ENCODE measurements around the gene TAAR1.
"Not testable (repeated sequence)": the region's sequence is repeated elsewhere in the genome, so short reads cannot be mapped to it uniquely, and the experiment has no call there.

TAAR1 gene

GRCh38 chr6:132648356-132648755 is 10.6 kb downstream of the TAAR1 start:
- no peak for TF ChIP-seq CTCF (IDR thresholded peaks at IDR 0.05; ENCODE audit: control insufficient read depth, insufficient read depth, low read depth, low read length, missing control alignments)
- peak; percentile 56 for DNase-seq (ENCODE audit: low read depth)
- no peak overlapping the region for H3K4me3 ChIP-seq (ENCODE audit: control insufficient read depth, low read depth, low read length)

GRCh38 chr6:132643547-132643946 is 15.4 kb downstream of the TAAR1 start:
- no peak for DNase-seq (ENCODE audit: low read depth)
- no peak for TF ChIP-seq CTCF (IDR thresholded peaks at IDR 0.05; ENCODE audit: control insufficient read depth, insufficient read depth, low read depth, low read length, missing control alignments)
- no peak overlapping the region for H3K4me3 ChIP-seq (ENCODE audit: control insufficient read depth, low read depth, low read length)

- H3K4me3 ChIP-seq (ENCODE audit: control insufficient read depth, low read depth, low read length), result not testable (repeated sequence)
Measured at GRCh38 chr6:132637135-132637534, 21.8 kb downstream of the TAAR1 start.

GRCh38 chr6:132635906-132636305 is 23.1 kb downstream of the TAAR1 start:
- DNase-seq (ENCODE audit: low read depth); H3K4me3 ChIP-seq (ENCODE audit: control insufficient read depth, low read depth, low read length): not testable (repeated sequence)

More at GRCh38 chr6:132637135-132637534, 21.8 kb downstream of the TAAR1 start:
- not testable (repeated sequence) for DNase-seq (ENCODE audit: low read depth)

- H3K4me3 ChIP-seq (ENCODE audit: control insufficient read depth, low read depth, low read length); DNase-seq (ENCODE audit: low read depth): not testable (repeated sequence)
Measured at GRCh38 chr6:132635288-132635687, 23.7 kb downstream of the TAAR1 start.

- no peak for DNase-seq (ENCODE audit: low read depth)
- H3K4me3 ChIP-seq (ENCODE audit: control insufficient read depth, low read depth, low read length), result no peak overlapping the region
- TF ChIP-seq CTCF (IDR thresholded peaks at IDR 0.05; ENCODE audit: control insufficient read depth, insufficient read depth, low read depth, low read length, missing control alignments), result no peak
Measured at GRCh38 chr6:132634796-132635195, 24.2 kb downstream of the TAAR1 start.

- no peak for TF ChIP-seq CTCF (IDR thresholded peaks at IDR 0.05; ENCODE audit: control insufficient read depth, insufficient read depth, low read depth, low read length, missing control alignments)
- H3K4me3 ChIP-seq (ENCODE audit: control insufficient read depth, low read depth, low read length), result no peak overlapping the region
- no peak for DNase-seq (ENCODE audit: low read depth)
Measured at GRCh38 chr6:132633362-132633761, 25.6 kb downstream of the TAAR1 start.

GRCh38 chr6:132624175-132624574 is 34.8 kb downstream of the TAAR1 start, which contains the start of gene TAAR2:
TSS of gene TAAR2 (minus strand) at chr6:132624275. CDS start at chr6:132624275, 0 bp downstream.
- no peak for TF ChIP-seq CTCF (IDR thresholded peaks at IDR 0.05; ENCODE audit: control insufficient read depth, insufficient read depth, low read depth, low read length, missing control alignments)

More at GRCh38 chr6:132624175-132624574, 34.8 kb downstream of the TAAR1 start, which contains the start of gene TAAR2:
- no peak within 1 kb of the TSS for H3K4me3 ChIP-seq (ENCODE audit: control insufficient read depth, low read depth, low read length)
- DNase-seq (ENCODE audit: low read depth), result no peak

Data from AG09309 (cell line).